GM12865 (cell line): ENCODE measurements around the gene TAPT1.

Experiments
- DNase-seq: peaks from one replicate; pipeline ENCODE4 v3.0.0; 2010; ENCODE audit warnings: low read depth
- H3K4me3 ChIP-seq: 2 replicates; pipeline ENCODE4 v1.5.1; 2011; ENCODE audit warnings: mild to moderate bottlenecking, low read depth, low read length, control low read depth
- TF ChIP-seq, protein P1 (sequence below): IDR thresholded peaks from 2 replicates; pipeline ENCODE4 v1.5.1; 2011; ENCODE audit warnings: low read length, control low read depth, low read depth, inconsistent platforms; ENCODE audit not compliant: insufficient read depth; ENCODE audit errors: missing control alignments

Gene TAPT1

GRCh38 chr4:16183604-16184003, 42.7 kb downstream of the TAPT1 start:
- no peak overlapping the region for H3K4me3 ChIP-seq
- TF ChIP-seq, protein P1, sequence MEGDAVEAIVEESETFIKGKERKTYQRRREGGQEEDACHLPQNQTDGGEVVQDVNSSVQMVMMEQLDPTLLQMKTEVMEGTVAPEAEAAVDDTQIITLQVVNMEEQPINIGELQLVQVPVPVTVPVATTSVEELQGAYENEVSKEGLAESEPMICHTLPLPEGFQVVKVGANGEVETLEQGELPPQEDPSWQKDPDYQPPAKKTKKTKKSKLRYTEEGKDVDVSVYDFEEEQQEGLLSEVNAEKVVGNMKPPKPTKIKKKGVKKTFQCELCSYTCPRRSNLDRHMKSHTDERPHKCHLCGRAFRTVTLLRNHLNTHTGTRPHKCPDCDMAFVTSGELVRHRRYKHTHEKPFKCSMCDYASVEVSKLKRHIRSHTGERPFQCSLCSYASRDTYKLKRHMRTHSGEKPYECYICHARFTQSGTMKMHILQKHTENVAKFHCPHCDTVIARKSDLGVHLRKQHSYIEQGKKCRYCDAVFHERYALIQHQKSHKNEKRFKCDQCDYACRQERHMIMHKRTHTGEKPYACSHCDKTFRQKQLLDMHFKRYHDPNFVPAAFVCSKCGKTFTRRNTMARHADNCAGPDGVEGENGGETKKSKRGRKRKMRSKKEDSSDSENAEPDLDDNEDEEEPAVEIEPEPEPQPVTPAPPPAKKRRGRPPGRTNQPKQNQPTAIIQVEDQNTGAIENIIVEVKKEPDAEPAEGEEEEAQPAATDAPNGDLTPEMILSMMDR = no peak
- DNase-seq = no peak

GRCh38 chr4:16176621-16177020, 49.6 kb downstream of the TAPT1 start:
- no peak for DNase-seq
- H3K4me3 ChIP-seq = no peak overlapping the region
- TF ChIP-seq, protein P1 = no peak

GRCh38 chr4:16171831-16172230, 54.4 kb downstream of the TAPT1 start:
- TF ChIP-seq, protein P1 = no peak
- H3K4me3 ChIP-seq = no peak overlapping the region
- DNase-seq = no peak

- no peak for DNase-seq
- no peak overlapping the region for H3K4me3 ChIP-seq
- TF ChIP-seq, protein P1 = no peak
Observed at GRCh38 chr4:16169490-16169889, 56.8 kb downstream of the TAPT1 start.

- no peak for DNase-seq
- TF ChIP-seq, protein P1 = no peak
- H3K4me3 ChIP-seq = no peak overlapping the region
Observed at GRCh38 chr4:16168710-16169388, 57.4 kb downstream of the TAPT1 start.

DNA sequence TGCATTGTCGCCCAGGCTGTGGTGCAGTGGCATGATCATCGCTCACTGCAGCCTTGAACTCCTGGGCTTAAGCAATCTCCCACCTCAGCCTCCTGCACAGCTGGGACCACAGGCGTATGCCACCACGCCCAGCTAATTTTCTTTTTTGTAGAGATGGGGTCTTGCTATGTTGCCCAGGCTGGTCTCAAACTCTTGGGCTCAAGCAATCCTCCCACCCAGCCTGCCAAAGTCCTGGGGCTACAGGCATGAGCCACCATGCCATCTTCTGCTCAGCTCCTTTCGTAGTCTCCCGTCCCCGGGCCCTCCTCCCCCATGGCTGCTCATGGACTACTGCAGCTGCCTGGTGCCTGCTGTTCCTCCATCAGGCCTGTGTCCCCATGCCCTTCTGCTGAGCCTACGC, 58.1 kb downstream of the TAPT1 start:
- DNase-seq = no peak
- no peak overlapping the region for H3K4me3 ChIP-seq
- TF ChIP-seq, protein P1 = no peak

DNA sequence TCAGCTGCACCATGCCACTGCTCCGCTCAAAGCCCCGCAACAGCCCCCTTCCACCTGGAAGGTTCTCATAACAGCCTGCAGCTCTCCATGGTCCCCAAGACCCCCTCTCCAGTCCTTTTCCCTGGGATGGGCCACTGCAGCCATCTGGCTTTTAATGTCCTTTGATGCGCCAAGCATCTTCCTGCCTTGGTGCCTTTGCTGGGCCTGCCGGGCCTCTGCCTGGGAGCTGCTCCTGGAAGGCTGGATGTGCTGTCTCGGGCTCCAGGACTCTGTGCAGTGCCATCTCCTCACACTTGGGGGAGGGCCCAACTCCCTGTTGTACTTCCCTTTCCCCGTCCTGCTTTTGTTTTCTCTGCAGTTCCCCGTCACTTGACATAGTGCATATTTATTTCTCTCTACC, 60.3 kb downstream of the TAPT1 start:
- H3K4me3 ChIP-seq = no peak overlapping the region
- TF ChIP-seq, protein P1 = no peak
- no peak for DNase-seq
